Neural cell (in vitro differentiated cells): Measurements from ENCODE around the gene EEF1A2.

Experiments used
- EP300 ChIP-seq: fragments of 450-650 bp; conservative IDR thresholded peaks from 2 replicates; pipeline ENCODE4 v1.6.1; 2014; ENCODE audit warnings: antibody characterized with exemption, mild to moderate bottlenecking, moderate library complexity; ENCODE audit not compliant: poor library complexity, severe bottlenecking
- EZH2 ChIP-seq: fragments of 200-600, 300-800 bp; shearing (Covaris generic), sonication (generic); IDR thresholded peaks from 2 replicates; pipeline ENCODE4 v1.6.1; 2014; ENCODE audit warnings: antibody characterized with exemption, low read length, borderline replicate concordance, mild to moderate bottlenecking; ENCODE audit not compliant: insufficient read depth, poor library complexity, severe bottlenecking
- POLR2AphosphoS5 ChIP-seq: IDR thresholded peaks from 2 replicates; pipeline ENCODE4 v1.6.1; 2012
- SMC3 ChIP-seq: fragments of 450-650 bp; conservative IDR thresholded peaks from 2 replicates; pipeline ENCODE4 v1.6.1; 2014; ENCODE audit warnings: antibody characterized with exemption, mild to moderate bottlenecking, moderate library complexity; ENCODE audit not compliant: poor library complexity
- TF ChIP-seq, protein P1 (sequence below): fragments of 450-650 bp; IDR thresholded peaks from 2 replicates; pipeline ENCODE4 v1.5.1; 2014; ENCODE audit warnings: antibody characterized with exemption, mild to moderate bottlenecking, moderate library complexity; ENCODE audit not compliant: poor library complexity, severe bottlenecking
- TF ChIP-seq, protein P2 (sequence below): IDR thresholded peaks from 2 replicates; pipeline ENCODE4 v1.6.1; 2012; ENCODE audit warnings: borderline replicate concordance

DNA sequence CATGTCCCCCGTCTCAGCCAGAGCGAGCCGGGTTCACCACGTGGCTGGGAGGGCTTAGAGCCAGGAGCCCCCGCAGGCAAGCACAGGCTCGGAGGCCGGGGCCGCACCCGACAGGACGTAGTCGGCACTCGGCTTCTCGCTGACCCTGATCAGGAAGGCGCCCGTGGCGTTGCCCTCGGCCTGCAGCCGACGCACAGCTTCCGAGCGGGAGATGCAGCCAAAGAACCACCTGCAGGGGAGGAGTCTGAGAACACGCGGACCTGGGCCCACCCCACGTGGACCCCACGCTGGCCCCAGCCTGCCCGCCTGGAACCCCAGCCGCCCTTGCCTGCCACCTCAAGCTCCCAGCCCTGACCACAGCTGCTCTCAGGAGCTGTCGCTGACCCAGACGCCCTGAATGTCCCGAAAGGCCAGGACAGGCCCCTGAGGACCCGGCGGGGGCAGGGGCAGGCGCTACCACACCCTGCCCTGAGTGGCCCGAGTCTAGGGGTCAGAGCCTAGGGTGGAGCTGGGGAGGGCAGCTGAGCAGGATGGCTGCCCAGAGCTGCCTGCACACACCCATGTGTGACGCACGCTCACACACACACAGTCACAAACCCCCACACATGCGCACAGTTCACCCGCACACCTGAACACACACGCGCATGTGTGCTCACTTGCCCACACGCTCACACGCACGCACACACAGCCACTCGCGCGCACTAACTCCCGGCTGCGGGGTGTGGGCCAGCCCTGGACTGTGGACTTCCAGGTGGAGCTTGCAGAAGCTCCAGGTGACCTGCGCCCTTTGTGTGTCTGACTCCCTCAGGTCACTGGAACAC lies 36.2 kb upstream of the EEF1A2 start:
- TF ChIP-seq SMC3 (no peak), EZH2 (no peak), POLR2AphosphoS5 (no peak), EP300 (no peak)
- TF ChIP-seq, protein P1, sequence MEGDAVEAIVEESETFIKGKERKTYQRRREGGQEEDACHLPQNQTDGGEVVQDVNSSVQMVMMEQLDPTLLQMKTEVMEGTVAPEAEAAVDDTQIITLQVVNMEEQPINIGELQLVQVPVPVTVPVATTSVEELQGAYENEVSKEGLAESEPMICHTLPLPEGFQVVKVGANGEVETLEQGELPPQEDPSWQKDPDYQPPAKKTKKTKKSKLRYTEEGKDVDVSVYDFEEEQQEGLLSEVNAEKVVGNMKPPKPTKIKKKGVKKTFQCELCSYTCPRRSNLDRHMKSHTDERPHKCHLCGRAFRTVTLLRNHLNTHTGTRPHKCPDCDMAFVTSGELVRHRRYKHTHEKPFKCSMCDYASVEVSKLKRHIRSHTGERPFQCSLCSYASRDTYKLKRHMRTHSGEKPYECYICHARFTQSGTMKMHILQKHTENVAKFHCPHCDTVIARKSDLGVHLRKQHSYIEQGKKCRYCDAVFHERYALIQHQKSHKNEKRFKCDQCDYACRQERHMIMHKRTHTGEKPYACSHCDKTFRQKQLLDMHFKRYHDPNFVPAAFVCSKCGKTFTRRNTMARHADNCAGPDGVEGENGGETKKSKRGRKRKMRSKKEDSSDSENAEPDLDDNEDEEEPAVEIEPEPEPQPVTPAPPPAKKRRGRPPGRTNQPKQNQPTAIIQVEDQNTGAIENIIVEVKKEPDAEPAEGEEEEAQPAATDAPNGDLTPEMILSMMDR, result no peak
- TF ChIP-seq, protein P2, sequence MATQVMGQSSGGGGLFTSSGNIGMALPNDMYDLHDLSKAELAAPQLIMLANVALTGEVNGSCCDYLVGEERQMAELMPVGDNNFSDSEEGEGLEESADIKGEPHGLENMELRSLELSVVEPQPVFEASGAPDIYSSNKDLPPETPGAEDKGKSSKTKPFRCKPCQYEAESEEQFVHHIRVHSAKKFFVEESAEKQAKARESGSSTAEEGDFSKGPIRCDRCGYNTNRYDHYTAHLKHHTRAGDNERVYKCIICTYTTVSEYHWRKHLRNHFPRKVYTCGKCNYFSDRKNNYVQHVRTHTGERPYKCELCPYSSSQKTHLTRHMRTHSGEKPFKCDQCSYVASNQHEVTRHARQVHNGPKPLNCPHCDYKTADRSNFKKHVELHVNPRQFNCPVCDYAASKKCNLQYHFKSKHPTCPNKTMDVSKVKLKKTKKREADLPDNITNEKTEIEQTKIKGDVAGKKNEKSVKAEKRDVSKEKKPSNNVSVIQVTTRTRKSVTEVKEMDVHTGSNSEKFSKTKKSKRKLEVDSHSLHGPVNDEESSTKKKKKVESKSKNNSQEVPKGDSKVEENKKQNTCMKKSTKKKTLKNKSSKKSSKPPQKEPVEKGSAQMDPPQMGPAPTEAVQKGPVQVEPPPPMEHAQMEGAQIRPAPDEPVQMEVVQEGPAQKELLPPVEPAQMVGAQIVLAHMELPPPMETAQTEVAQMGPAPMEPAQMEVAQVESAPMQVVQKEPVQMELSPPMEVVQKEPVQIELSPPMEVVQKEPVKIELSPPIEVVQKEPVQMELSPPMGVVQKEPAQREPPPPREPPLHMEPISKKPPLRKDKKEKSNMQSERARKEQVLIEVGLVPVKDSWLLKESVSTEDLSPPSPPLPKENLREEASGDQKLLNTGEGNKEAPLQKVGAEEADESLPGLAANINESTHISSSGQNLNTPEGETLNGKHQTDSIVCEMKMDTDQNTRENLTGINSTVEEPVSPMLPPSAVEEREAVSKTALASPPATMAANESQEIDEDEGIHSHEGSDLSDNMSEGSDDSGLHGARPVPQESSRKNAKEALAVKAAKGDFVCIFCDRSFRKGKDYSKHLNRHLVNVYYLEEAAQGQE, result no peak
